CD1c-positive myeloid dendritic cell (primary cell): ENCODE results near the gene KRT7.
"Not testable (repeated sequence)": the region's sequence is repeated elsewhere in the genome, so short reads cannot be mapped to it uniquely, and the experiment has no call there.

Experiments used
- DNase-seq: peaks from one replicate; pipeline ENCODE4 v3.0.0-alpha.2; 2016; ENCODE audit errors: extremely low spot score

Gene KRT7

DNA sequence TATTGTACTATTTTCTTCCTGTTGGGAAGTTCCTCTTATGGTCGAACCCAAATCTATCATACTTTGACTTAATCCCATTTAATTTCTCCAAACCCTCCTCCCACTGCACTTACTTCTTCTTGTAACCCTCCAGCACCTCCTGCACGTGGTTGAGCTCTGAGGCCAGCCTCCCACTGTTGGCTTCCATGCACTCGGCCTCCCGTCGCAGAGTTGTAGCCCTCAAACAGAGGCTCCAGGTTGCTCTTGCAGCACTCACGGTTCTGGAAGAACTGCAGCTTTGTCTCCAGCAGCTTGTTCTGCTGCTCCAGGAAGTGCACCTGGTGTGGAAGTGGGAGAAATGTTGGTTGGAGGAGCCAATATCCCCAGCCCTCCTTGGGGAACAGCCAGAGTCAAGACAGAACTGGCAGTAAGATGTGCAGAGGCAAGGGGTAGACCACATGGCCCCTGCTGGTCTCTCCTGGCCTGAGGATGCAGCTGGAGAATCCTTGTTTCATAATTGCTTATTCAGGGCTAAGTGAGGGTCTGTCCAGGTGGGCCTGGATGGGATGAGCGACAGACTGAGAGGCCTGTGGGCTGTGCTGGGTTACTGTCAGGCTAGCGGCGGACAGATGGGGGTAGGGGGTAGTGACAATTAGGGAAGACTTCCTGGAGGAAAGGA, 23.0 kb downstream of the KRT7 start:
- no peak for DNase-seq

DNA sequence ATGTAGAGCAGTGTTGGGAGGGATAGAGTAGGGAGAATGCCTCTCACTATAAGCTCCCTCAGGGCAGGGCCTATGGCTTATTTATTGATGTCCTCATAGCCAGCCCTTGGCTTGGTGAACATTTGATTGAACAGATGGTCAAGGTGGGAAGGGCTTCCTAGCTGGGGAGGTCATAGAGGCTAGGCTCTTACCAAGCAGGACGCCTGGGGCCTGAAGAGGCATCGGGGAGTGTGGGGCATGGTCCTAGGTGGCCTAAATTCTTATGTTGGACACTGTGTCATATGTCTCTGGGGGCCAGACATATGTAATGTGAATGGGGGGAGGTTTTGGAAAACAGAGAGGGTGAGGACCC, 23.5 kb downstream of the KRT7 start:
- no peak for DNase-seq

DNA sequence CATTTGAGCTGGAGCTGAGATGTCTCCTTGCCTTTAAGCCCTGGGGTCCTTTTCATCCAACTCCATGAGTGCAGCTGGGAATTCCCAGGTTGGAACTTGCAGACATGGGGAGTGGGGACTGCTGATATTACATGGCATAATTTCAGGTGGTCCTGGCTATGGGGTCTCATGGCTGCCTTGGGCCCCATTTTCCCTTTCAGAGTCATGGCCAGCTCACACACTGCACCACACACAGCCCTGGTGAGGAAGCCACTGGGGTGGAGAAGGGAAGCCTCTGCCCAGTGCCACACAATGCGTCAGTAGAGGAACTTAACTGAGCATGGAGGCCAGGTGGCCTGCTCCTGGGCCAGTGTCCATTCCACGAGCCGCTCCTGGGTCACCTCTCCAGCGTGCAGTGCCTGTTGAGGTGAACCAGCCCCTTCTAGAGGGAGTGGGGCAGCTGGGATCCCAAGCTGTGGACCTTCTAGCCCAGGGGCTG, 24.1 kb downstream of the KRT7 start:
- DNase-seq = no peak

- not testable (repeated sequence) for DNase-seq
Observed at GRCh38 chr12:52257922-52258321, 24.9 kb downstream of the KRT7 start.

- no peak for DNase-seq
Observed at GRCh38 chr12:52258335-52258901, 25.4 kb downstream of the KRT7 start.

GRCh38 chr12:52259657-52260243, 26.7 kb downstream of the KRT7 start:
- DNase-seq = peak; percentile 10

- no peak for DNase-seq
Observed at GRCh38 chr12:52260361-52261207, 27.5 kb downstream of the KRT7 start.

- DNase-seq = no peak
Observed at GRCh38 chr12:52261208-52261484, 28.1 kb downstream of the KRT7 start.

- no peak for DNase-seq
Observed at GRCh38 chr12:52262286-52262685, 29.2 kb downstream of the KRT7 start.

- DNase-seq = no peak
Observed at GRCh38 chr12:52263761-52264434, 30.9 kb downstream of the KRT7 start.

DNA sequence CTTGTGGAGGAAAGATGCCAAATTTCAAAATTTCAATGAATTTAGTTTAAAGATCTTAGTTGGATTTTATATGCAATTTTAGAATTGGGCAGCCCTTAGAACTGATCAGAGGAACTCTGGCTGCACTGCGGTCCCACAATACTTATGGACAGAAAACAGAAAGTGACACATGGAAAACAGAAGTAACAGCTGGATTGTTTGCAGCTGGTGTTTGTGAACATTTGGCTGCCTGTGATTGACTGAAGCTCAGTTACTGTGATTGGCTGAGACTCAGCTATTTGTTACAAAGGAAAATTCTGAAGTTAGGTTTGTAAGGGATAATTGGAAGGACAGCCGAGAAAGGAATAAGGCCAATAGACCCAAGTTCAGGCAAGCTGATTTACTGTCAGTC, 31.4 kb downstream of the KRT7 start:
- DNase-seq = no peak

DNA sequence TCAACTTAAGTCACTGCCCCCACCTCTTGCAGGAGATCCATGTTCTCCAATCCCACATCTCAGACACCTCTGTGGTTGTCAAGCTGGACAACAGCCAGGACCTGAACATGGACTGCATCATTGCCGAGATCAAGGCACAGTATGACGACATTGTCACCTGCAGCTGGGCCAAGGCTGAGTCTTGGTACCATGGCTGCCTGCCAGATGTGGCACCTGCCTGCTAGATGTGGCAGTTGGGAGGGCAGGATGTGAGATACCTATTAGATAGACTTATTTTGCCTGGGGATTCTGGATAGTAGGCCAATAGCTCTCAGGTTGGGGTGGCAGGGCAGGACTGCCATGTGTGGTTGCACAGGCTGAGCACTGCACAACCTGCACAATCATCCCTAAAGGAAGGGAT, 33.5 kb downstream of the KRT7 start:
- DNase-seq = no peak

DNA sequence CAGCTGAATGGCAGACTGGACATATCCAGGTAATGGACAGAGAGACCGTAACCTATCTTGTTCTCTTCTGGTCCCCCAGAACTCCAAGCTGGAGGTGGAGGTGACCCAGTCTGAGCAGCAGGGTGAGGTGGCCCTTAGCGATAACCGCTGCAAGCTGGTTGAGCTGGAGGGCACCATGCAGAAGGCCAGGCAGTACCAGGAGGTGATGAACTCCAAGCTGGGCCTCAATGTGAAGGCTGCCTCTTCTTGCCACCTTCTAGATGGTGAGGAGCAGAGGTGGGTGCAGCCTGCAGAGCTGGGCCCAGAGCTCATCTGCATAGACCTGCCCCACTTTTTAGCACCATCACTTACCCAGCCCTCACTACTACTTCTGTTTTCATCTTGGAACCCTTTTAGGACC, 34.2 kb downstream of the KRT7 start:
- DNase-seq = no peak

- DNase-seq = no peak
Observed at GRCh38 chr12:52267699-52268098, 34.7 kb downstream of the KRT7 start.

DNA sequence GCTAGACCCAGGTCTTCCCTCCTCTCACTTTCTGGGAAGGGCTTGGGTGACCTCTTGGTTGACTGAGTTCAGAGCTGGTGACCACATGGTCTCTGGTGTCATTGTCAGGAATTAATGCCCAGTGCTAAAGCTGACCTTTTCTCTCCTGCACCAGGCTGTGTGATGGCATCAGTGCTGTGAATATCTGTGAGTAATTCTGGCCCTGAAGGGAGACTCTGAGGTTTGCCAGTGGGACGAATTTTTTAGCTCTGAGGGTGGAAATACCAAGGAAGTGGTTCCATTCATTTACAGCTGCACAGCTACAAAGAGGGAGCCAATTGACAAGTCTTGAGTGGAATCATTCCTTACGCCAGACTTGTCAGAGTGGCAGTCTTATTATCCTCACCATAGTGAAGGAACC, 35.2 kb downstream of the KRT7 start:
- DNase-seq = no peak

DNA sequence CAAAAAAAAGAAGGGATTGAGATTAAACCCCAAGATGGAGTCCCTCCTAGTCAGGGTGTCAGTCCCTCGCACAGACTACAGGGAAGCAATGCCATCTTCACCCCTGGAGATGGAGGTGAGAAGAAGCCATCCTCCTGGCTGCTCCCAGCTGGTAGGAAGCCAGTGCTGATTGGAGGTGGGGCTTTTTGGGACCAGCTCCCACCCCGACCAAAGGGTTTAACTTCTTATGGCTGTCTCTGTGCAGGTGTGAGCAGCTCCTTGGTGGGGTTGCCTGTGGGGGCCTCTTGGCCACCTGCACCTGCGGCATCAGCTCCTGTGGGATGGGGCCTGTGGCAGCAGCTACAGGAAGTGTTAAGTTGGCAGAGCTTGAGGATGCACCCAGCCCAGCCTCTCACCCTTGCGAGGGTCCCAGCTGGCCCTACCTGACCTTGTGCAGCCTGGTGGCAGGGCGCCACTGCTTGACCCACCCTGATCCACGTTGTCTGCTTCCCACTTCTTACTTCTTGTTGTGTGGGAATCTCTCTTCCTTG, 37.6 kb downstream of the KRT7 start:
- no peak for DNase-seq

- DNase-seq = no peak
Observed at GRCh38 chr12:52271158-52271557, 38.1 kb downstream of the KRT7 start.

- no peak for DNase-seq
Observed at GRCh38 chr12:52274521-52275120, 41.6 kb downstream of the KRT7 start, which contains the start of gene KRT86. KRT86 (plus strand) TSS chr12:52274645; CDS start chr12:52301917, 27,272 bp downstream.

DNA sequence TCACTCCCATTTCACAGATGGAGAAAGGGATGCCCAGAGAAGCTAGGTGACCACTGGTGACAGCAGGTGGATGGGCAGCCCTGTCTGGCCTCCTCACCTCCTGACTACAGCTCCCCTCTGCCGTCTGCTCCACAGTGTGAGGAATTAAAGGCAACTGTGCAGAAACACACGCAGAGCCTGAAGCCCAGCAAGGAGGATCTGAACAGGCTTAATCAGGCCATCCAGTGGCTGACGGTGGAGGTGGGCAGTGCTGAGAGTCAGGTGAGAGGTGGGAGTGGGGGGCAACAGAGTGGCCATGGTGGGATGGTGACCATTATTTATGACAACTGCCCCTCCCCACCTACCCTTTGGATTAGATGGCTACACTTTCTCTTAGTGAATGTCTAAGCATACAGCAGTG, 42.6 kb downstream of the KRT7 start:
- DNase-seq = no peak

DNA sequence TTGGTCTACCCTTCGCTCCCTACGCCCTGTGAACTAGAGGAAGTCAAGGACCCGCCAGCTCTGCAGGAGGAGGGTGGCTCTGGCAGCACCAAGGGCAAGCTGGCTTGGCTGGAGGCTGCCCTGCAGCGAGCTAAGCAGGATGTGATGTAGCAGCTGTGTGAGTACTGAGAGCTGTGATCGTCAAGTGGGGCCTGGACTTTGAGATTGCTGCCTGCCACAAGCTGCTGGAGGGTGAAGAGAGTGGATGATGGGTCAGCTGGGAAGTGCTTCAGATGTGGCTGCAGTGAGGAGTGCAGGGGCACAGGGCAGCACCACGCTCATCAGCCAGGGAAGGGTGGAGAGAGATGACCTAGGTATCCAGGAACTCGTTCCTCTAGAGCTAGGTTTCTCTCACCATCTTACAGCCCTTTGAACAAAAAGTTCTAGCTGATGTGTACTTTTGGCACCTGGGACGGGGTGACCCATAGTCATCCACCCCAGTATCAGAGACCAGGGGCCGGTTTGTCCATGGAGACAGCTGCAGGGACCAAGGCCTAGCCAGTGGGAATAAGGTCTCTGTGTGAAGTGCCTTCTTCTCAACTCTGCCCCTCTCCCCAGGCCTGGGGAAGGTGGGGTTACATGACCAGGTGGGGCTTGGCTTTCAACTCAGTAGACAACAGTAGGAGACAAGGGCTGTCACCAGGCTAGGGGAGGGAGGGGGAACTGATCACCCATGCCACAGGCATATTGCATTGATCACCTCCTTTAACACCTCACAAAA, 44.6 kb downstream of the KRT7 start:
- no peak for DNase-seq
